Activated CD4-positive, alpha-beta T cell treated with anti-CD3 and anti-CD28 coated beads, Interleukin-2, amount 50 U/mL, for 24 hours (primary cell): Measurements from ENCODE around the gene SHMT1.
"Not testable (repeated sequence)": the region's sequence is repeated elsewhere in the genome, so short reads cannot be mapped to it uniquely, and the experiment has no call there.

Experiments used
- DNase-seq, 2 donors: peaks; one replicate each; pipeline ENCODE4 v3.0.0-alpha.2; 2020; ENCODE audit warnings: low read depth in 1 of 2, low spot score in 1 of 2

SHMT1 gene

DNA sequence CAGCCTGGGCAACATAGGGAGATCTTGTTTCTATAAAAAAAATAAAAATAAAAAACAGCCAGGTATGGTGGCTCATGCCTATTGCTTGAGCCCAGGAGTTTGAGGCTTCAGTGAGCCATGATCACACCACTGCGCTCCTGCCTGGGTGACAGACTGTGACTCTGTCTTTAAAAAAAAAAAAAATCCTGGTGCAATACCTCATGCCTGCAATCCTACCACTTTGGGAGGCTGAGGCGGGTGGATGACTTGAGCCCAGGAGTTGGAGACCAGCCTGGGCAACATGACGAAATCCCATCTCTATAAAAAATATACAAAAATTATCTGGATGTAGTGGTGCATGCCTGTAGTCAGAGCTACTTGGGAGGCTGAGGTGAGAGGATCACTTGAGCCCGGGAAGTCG is 15.3 kb upstream of the SHMT1 start:
- DNase-seq = not testable (repeated sequence)

DNA sequence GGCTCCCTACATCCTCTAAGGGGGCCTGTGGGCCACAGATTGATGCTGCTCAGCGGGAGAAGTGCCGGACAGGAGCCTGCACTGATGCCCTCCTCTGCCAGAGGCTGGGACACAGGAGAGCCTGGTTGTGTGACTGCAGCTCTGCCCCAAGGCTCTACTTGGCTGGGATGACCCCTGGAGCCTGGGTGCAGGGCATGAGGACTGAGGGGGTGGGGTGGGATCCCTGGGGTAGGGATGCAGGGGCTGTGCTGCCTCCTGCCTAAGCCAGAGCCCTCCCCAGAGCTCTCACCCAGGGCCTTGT is 14.8 kb upstream of the SHMT1 start:
- DNase-seq = no peak

DNA sequence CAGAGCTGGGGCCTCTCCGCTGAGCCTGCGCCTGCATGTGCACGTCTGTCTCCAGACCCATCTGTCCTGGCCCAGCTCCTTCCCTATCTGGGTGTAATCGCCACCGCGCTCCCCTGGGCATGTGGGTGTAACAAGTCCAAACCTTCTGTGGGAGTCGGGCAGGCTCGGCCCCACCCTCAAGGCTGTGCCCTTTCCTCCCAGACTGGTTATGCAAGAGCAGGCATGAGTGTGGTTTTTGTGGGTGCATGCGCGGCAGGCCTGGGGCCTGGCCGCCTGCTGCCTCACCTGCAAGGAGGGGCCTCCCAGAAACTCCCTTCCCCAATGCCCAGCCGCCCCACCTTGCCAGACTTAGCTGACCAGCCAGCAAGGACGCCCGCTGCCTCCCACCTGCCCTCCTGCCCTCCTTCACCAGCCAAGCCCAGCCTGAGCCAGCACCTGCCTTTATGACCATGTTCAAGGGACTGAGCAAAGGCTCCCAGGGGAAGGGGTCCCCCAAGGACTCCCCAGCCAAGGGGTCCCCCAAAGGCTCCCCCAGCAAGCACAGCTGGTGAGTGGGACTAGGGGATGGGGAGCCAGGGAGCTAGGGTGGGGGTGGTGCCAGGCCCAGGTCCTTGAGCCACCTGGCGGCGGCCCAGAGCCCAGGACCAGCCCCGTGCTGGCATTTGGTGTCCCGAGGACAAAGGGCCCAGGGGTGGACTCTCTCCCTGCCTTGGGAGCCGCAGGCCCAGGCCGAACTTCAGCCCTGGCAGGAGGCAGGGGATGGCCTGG is 14.3 kb upstream of the SHMT1 start, which contains the start of gene EVPLL:
Gene EVPLL (plus strand): TSS at position 342 of the 768 bp plus-strand sequence. CDS start 3,160 bp downstream, outside the sequence.
- DNase-seq = no peak

DNA sequence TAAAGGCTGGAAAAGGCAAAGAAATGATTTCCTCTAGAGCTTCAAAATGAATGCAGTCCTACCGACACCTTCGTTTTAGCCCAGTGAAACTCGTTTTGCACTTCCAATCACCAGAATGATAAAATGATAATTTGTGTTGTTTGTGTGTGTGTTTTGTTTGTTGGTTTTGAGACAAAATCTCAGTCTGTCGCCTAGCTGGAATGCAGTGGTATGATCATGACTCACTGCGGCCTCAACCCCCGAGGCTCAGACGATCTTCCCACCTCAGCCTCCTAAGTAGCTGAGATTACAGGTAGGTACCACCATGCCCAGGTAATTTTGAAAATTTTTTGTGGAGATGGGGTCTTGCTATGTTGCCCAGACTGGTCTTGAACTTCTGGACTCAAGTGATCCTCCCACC is 10.9 kb upstream of the SHMT1 start:
- no peak for DNase-seq

DNA sequence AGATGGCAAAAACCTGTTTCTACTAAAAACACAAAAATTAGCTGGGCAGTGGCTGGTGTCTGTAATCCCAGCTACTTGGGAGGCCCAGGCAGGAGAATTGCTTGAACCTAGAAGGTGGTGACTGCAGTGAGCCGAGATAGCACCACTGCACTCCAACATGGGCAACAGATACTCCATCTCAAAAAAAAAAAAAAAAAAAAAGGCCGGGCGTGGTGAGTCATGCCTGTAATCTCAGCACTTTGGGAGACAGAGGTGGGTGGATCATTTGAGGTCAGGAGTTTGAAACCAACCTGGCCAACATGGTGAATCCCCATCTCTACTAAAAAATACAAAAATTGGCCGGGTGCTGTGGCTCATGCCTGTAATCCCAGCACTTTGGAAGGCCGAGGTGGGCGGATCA is 9.8 kb upstream of the SHMT1 start:
- DNase-seq = not testable (repeated sequence)

DNA sequence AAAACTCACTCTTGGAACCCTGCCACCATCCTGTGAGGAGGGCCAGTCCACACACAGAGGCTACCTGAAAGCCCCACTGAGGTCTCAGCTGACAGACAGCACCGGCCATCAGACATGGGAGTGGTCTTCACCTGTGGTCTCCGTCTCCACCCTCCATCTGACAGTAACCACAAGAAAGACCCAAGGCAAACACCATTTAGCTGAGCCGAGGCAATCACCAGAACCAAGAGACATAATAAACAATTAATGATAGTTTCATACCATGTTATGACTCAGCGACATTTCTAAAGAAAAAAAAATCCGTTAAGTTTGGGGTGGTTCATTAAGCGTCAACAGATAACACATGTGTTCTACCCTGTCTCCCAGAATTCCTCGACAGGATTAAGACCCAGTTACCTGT is 8.1 kb upstream of the SHMT1 start:
- no peak for DNase-seq

DNA sequence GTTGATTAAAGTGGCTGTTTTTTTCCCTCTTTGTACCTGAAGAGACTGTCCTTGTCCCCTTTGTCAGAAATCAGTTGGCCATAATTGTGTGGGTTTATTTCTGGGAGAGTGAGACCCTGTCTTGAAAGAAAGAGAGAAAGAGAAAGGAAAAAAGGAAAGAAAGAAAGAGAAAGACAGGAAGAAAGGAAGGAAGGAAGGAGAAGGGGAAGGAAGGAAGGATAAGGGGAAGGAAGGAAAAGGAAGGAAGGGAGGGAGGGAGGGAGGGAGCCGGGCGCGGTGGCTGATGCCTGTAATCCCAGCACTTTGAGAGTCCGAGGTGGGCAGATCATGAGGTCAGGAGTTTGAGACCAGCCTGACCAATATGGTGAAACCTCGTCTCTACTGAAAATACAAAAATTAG is 7.4 kb upstream of the SHMT1 start:
- no peak for DNase-seq

DNA sequence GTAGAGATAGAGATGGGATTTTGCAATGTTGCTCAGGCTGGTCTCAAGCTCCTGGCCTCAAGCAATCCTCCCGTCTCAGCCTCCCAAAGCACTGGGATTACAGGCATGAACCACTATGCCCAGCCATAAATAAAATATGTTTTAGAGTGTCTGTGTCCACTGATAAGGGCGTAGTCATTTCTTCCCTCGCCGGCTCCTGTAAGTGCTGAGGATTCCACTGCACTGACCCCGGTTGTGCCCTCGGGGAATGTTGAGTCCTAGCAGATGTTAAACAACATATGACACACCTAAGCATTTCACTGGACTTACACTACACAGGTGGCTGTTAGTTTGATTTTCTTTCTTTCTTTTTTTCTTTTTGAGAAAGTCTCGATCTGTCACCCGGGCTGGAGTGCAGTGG is 5.6 kb upstream of the SHMT1 start:
- DNase-seq = no peak

DNA sequence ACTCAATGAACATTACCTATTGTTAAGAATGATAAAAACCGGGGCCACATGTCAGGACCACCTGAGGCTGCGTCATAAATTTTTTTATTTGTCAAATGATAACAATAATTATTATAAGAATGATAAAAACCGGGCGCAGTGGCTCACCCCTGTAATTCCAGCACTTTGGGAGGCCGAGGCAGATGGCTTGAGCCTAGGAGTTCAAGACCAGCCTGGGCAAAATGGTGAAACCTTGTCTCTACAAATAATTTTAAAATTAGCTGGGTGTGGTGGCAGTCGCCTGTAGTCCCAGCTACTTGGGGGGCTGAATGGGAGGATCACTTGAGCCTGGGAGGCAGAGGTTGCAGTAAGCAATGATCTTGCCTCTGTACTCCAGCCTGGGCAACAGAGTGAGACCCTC is 816 bp upstream of the SHMT1 start:
- no peak for DNase-seq

DNA sequence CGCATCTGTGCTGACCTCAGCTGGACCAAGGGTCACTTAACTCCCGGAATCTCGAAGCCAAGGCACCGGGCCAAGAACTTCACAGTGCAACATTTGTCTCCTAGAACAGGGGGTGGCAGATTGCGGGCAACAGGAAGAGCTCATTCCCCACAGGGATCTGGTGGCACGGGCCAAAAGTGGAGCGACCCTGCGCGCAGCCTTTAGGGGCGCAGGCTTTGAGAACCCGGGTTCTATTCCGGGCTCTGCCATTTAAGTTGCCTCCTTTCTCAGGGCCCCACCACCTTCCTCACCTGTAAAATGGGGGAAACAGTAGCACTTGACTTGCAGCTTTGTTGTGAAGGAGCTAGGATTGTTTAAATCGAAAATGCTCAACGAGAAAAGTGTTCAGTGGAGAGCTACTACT is 651 bp downstream of the SHMT1 start:
- DNase-seq = no peak

DNA sequence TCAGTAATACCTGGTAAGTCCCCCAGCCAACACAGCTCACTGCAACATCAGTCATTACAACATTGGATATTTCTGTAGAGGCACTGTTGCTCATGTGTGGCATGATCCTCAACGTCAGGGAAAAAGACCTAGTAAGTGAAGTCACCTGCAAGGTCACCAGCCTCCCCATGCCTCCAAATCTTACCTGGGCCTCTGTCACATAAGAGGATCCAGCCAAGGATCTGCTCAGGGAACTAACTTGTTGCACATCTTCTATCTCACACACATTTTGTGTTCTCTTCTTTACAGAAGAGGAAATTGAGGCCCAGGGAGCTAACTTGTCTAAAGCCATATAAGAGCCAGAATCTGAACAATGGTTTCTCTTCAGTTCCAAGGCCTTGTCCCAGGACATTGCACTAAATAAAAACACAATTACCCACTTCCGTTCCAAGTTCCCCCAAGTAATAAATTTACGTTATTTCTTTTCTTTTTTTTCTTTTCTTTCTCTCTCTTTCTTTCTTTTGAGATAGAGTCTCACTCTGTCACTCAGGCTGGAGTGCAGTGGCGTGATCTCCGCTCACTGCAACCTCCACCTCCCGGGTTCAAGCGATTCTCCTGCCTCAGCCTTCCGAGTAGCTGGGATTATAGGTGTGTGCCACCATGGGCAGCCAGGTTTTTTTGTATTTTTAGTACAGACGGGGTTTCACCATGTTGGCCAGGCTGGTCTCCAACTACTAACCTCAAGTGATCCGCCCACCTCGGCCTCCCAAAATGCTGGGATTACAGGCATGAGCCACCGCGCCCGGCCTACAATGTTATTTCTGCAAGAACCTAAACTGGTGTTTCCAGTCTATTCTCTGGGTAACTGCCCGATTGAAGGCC is 1.3 kb downstream of the SHMT1 start:
- DNase-seq = no peak

DNA sequence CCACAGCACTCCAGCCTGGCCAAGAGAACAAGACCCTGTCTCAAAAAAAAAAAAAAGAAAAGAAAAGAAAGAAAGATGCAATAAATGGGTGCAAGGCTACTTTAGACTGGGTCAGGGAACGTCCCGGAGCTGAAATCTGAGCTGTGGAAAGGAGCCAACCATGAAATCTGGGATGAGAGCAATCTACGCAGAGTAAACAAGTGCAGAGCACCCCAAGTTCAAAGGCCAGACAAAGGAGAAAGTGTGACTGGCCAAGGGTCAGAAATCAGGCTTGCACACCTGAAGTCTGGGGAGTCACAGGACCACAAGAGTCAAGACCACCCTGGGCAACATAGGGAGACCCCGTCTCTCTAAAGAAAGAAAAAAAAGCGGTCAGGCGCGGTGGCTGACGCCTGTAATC is 2.8 kb downstream of the SHMT1 start:
- no peak for DNase-seq

DNA sequence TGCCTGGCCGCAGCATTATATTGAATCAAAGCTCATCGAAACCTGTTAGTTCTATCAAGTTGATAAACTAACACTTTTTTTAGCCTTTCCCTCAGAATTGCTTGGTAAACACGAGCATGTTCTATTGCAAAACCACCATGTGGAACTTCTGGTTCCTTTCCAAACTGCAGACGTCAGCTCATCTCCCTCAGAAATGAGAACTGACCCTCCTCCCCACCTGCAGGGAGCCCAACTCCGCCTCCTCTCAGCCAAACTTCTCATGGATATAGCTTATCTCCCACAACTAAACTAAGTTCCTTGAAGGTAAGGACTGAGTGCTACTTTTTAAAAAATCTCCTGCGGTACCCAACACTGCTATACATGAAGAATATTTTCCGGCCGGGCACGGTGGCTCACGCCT is 6.7 kb downstream of the SHMT1 start:
- no peak for DNase-seq

DNA sequence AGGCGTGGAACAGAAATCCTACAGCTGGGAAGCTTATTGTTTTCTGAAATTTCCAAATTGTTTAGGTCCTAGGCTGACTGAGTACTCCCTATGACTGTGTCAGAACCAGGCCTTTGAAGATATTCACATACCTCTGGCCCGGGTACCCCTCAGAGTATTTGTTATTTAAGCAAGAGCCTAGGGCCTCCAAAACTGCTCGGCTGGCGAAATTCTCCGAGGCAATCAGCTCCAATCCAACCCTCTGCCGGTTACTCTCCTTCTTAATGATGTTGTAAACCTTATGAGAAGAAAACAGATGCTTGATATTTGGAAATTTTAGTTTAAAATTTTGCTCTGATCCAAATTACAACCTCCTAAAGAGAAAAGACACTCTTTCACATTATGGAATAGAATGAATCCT is 9.8 kb downstream of the SHMT1 start:
- DNase-seq = no peak

DNA sequence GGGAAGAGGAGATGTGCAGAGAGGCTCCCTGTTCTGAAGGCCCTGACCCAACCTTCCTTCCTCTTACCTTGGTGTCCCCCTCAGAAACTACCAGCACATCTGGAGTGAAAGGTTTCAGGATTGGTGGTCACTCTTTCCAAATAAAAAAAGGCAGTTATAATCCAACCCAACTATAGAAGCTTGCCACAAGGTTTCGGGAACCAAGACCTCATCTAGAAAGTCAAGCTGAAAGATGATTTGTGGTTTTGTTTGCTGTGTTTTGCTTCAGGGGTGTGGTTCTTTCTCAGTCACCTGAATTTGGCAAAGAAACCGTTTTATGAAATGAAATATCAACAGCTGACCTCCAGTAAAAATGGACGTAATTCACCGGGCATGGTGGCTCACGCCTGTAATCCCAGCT is 19.3 kb downstream of the SHMT1 start:
- no peak for DNase-seq

DNA sequence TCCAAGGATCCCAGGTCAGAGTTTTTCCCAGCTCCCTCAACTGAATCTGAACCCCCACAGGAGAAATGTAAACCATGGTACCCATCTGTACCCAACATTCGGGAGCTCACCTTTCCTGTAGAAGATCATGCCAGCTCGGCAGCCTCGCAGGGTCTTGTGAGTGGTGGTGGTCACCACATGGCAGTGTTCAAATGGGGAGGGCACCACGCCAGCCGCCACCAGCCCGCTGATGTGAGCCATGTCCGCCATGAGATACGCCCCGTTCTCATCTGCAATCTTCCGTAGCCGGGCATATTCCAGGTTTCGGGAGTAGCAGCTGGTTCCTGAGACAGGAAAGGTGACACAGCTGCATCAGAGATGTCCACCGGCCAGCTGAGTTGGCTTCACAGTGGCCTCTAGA is 23.4 kb downstream of the SHMT1 start:
- no peak for DNase-seq

DNA sequence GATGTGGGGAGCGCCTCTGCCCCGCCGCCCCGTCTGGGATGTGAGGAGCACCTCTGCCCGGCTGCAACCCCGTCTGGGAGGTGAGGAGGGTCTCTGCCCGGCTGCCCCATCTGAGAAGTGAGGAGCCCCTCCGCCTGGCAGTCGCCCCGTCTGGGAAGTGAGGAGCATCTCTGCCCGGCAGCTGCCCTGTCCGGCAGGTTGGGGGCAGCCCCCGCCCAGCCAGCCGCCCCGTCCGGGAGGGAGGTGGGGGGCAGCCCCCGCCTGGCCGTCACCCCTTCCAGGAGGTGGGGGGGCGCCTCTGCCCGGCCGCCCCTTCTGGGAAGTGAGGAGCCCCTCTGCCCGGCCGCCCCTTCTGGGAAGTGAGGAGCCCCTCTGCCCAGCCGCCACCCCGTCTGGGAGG is 25.2 kb downstream of the SHMT1 start:
- DNase-seq = not testable (repeated sequence)

DNA sequence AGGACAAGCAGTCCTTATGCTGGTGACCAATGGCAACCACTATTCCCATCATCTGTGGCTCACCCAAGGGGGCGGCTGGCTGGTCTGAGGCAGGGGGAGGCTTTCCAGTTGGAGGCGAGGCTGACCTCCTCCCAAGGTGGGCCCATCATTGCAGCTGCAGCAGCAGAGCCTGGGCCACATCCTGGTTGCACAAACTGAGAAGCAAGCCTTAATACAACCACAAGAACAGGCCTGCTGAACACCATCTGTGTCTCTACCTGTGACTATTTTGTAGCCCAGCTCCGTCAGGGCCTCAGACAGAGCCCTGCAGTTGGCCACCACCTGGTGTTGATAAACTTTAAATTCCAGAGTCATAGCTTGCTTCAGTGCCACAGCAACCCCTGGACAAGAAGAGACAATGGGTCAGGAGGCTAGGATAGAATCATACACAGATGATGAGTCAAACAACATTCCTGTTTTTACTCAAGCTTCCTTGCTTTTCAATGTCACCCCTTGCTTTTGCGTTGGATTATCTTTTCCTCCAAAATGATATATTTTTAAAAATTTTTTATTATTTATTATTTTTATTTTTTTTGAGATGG is 30.4 kb downstream of the SHMT1 start:
- DNase-seq = no peak

DNA sequence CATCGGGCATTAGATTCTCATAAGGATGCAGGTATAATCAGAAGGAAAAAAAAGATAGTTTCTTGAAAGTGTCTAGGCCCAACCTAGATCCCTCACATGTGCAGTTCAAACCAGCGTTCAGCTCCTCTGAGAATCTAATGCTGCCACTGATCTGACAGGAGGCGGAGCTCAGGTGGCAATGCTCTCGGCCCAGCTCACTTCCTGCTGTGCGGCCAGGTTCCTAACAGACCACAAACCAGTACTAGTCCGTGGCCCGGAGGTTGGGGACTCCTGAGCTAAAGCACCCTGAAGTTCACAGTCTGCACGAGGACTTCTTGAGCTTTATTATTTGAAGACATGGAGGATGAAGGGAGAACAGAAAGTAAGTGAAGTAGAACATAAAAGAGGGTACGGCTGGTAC is 31.5 kb downstream of the SHMT1 start:
- DNase-seq = no peak

DNA sequence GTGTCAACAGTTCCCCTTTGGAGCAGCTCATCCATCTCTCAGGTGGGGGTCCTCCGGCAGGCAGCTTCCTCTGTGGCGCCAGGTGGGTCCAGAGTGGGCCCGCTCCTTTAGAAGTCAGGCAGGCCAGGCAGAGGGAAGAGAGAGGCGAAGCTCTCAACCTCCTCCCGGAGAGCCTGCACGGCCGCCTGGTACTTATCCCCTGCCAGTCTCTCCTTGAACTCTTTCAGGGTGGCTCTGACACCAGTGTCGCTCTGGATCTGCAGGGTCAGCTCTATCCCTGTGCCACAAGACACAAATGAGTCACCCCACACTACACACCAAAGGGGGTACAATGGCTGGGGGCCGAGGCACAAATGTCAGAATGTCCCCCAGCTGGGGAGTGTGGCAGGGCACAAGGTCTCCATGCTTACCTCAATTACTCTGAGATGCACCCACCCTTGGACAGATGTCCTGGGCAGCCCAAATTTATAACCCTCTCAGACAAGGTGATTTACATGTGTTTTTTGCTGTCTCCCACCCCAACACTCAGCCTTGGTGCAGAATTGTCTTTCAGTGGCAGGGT is 34.6 kb downstream of the SHMT1 start:
- no peak for DNase-seq

DNA sequence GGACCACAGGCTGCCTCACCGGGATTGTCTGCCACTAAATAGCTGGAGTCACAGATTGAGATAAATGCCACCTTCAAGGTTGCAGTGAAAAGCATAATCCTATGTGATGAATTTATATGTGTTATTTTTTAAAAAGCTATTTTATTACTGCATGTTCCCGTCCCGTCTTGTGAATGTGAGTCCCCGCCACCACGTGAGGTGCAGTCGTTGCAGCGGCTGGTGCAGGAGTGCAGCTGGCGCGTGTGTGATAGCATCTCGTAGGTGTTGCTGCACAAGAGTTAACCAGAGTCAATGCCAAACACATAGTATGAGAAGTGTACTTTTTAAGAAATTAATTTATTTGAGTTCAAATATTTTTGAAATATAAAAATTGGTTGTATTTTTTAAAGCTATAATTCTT is 35.8 kb downstream of the SHMT1 start:
- no peak for DNase-seq

DNA sequence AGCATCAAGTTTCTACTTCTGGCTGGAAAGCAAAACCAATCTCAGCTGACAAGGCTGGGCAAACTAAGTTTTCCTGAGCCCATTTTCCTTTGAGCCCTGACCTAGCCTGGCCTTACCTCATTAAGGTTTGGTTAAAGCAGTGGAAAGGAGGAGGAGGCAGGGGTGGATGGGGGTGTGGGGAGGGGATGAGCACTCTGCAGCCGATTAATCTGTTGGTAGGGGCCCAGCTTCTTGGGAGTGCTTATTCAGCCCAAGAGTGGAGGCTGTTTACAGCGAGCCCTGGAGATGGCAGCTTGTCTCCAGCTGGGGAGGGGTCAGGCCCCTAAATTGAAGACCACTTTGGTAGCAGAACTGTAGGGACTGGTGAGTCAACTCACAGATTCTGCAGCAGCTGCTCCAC is 36.3 kb downstream of the SHMT1 start:
- DNase-seq = no peak
